Kidney epithelial cell (primary cell): ENCODE results near the gene CTBP1. TPM values are rescaled to one million over a fixed set of nuclear protein-coding genes. Genes with fewer than 3 reads are reported as not detected.

ENCODE experiments used
- DNase-seq: peaks from one replicate; pipeline ENCODE4 v3.0.0-alpha.2; 2010; ENCODE audit warnings: low read depth
- H3K27me3 ChIP-seq: 2 replicates; pipeline ENCODE4 v1.6.0; 2011; ENCODE audit warnings: low read length; ENCODE audit not compliant: control insufficient read depth, insufficient read depth
- H3K36me3 ChIP-seq: 2 replicates; pipeline ENCODE4 v1.5.1; 2011; ENCODE audit warnings: low read length; ENCODE audit not compliant: control insufficient read depth, insufficient read depth
- H3K4me3 ChIP-seq: 2 replicates; pipeline ENCODE4 v1.5.1; 2011; ENCODE audit warnings: low read depth, mild to moderate bottlenecking, control low read depth, low read length
- total RNA-seq: library from RNA; depleted of rRNA; stranded (reverse); fragments of >200 nt; gene quantifications from 2 replicates; pipeline ENCODE4 v1.2.3, GENCODE V29; 2015
- TF ChIP-seq, protein P1 (sequence below): IDR thresholded peaks from 2 replicates; pipeline ENCODE4 v1.5.1; 2011; ENCODE audit warnings: mild to moderate bottlenecking, moderate library complexity, low read length, control low read depth, inconsistent platforms; ENCODE audit not compliant: insufficient read depth, poor library complexity, severe bottlenecking

CTBP1 gene
- 170 and 195 TPM in 2 replicates for total RNA-seq

DNA sequence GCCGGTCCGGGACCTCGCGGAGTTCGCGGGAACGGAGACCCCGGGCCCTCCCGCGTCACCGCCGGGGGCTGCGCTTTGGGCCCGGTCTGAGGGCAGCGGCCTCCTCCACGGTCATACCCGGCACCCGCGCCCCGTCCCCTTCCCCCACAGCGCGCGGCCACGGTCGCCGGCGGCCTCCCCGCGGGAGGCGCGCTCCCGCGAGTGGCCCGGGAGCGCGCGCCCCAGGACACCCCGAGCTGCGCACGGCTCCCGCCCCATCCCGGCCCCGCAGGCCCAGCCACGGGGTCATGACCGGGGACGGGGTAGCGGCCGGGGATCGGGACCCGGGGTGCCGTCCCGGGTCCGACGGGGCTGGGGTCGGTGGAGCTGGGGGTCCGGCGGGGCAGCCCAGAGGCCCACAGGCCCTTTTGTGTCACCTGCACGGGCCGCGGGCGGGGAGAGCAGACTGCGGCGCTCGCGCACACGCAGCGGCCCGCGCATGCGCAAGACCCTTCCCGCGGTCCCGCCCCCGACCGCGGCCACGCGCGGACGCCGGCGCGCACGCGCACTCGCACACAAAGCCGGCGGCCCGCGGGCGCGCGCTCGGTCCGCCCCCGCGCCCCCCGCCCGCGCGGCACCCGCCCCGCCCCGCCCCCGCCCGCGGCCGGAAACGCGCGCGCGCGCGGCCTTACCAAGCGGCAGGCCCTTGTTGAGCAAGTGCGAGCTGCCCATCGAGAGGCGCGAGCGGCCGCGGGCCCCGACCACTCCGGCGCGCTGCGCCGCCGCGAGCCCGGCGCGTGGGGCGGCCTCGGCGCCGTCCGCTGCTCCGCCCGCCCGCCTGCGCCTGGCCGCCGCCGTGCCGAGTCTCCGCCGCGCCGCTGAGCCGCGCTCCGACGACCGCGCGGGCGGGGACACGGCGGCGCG lies at the start of gene CTBP1:
CTBP1 (minus strand) TSS at position 886 of the 903 bp plus-strand sequence. CDS start 7,799 bp downstream, outside the sequence.
- no peaks in the 10 kb centered on the region for H3K27me3 ChIP-seq
- peak within 1 kb of the TSS; percentile 81 for H3K4me3 ChIP-seq
- no peak for DNase-seq
- peaks cover 1% of the 10 kb centered on the region for H3K36me3 ChIP-seq
- TF ChIP-seq, protein P1, sequence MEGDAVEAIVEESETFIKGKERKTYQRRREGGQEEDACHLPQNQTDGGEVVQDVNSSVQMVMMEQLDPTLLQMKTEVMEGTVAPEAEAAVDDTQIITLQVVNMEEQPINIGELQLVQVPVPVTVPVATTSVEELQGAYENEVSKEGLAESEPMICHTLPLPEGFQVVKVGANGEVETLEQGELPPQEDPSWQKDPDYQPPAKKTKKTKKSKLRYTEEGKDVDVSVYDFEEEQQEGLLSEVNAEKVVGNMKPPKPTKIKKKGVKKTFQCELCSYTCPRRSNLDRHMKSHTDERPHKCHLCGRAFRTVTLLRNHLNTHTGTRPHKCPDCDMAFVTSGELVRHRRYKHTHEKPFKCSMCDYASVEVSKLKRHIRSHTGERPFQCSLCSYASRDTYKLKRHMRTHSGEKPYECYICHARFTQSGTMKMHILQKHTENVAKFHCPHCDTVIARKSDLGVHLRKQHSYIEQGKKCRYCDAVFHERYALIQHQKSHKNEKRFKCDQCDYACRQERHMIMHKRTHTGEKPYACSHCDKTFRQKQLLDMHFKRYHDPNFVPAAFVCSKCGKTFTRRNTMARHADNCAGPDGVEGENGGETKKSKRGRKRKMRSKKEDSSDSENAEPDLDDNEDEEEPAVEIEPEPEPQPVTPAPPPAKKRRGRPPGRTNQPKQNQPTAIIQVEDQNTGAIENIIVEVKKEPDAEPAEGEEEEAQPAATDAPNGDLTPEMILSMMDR = no peak

DNA sequence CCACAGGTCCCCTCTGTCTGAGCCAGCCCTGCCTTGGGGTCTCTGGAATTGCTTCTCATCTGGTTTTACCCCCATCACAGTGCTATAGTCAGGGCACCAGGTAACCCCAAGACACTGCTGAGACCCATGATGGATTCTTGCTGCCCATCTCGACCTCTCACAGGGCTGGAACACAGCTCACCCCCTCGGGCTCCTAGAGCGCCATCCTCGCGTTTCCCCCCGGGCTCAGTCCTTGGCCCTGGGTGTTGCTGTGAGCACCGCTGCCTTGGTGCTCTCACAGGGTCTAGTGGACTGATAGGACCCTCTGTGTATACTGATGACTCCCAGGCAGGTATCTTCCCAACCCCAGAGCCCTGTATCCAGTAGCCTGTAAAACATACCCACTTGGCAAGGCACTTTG lies 49.5 kb upstream of the CTBP1 start:
- DNase-seq = no peak
- TF ChIP-seq, protein P1 = no peak
- Histone ChIP-seq H3K36me3 (peaks cover 2% of the 10 kb centered on the region), H3K4me3 (no peak overlapping the region), H3K27me3 (no peaks in the 10 kb centered on the region)

DNA sequence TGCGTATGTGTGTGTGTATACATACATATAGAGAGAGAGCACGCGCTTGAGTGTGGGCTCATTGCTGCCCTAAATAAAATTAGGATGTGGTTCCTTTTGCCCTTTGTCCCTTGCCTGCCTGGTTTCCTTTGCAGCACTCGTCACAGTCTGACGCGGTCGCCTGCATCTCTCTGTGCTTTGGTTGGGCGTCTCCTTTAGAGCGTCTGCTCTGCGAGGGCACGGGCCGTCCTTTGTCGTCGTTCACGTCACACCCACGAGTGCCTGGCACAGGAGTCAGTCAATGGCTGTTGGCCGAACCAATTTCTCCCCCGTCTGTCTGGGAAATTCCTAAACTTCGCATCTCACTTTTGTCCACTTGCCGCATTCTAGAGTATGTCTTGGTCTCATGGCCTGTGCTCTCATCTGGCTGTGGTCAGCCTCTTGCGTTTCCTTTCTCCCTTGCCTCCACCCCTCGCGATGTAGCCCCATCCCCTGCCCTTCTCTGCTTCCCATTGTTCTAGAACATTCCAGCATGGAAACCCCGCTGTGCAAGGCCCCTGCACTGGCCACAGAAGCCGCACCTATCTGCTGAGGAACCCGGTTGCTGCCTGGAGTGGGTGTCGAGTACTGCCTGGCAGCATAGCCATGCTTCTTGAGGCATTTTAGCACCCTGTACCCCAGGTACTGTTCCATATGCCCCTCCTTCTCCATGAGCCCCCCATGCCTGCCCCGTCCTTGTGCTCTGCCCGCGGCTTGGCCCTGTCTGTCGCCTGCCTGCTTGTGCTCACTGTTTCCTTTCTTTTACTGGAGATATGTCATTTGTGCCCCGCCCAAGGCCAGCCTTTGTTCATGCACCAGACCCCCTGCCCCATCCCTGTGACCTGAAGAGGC lies 48.8 kb upstream of the CTBP1 start:
- TF ChIP-seq, protein P1 = no peak
- no peak for DNase-seq
- no peak overlapping the region for H3K4me3 ChIP-seq
- no peaks in the 10 kb centered on the region for H3K27me3 ChIP-seq
- H3K36me3 ChIP-seq = peaks cover 2% of the 10 kb centered on the region

DNA sequence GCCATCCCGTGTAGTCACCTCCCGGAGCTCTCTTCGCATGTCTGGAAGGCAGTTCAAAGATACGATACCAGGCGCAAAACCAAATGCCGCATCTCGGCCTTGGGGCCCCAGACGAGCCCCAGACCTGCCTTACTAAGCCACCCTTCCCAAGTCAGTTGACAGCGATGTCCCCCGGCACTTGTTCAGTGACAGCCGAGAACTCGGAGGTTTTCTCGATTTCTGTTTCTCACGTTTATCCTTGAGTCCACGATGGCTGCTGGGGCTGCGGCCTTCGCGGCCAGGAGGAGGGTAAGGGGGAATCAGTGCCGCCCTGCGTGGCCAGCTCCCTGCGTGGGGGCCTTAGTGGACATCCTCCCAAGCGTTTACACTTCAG lies 48.1 kb upstream of the CTBP1 start:
- TF ChIP-seq, protein P1 = no peak
- no peak for DNase-seq
- no peaks in the 10 kb centered on the region for H3K27me3 ChIP-seq
- no peak overlapping the region for H3K4me3 ChIP-seq
- peaks cover 2% of the 10 kb centered on the region for H3K36me3 ChIP-seq

DNA sequence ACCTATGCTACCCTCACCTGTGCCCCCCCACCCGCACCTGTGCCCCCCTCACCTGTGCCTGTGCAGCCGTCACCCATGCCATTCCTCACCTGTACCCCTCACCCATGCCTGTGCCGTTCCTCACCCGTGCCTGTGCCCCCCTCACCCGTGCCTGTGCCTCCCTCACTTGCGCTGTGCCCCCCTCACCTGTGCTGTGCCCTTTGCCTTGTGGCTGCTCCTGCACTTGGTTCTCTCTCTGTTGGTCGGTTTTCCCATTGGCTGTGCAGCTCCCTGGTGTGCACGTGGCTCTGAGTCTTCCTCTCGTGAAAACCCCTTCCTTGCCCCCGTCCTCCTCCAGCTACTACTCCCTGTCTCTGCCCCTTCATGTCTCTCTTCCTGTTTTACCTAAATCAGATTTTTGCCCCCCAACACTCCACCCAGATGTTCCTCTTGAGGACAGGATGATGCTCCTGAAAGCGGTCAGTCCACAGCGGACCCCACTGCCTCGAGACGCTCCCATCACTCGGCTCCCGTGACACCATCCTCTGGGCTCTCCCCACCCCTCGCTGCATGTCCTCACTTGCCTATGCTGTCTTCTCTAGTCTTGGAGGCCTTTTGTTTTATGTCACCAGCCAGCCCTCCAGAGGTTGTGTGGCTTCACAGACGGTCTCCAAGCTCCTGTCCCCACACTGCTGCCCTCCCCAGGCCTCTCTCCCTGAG lies 47.5 kb upstream of the CTBP1 start:
- no peak overlapping the region for H3K4me3 ChIP-seq
- no peak for DNase-seq
- no peaks in the 10 kb centered on the region for H3K27me3 ChIP-seq
- TF ChIP-seq, protein P1 = no peak
- H3K36me3 ChIP-seq = peaks cover 2% of the 10 kb centered on the region
